Testis (tissue), 2 donors: ENCODE results near the gene PDE8B.

Source experiments
- POLR2A ChIP-seq: fragments of 450-650 bp; IDR thresholded peaks from one replicate; pipeline ENCODE4 v1.6.1; 2017; ENCODE audit warnings: antibody characterized with exemption, mild to moderate bottlenecking, moderate library complexity
- TF ChIP-seq, protein P1 (sequence below), 3 experiments: fragments of 450-650 bp in 2 of 3; fragments of 200-600 bp in 1 of 3; sonication (generic) in 1 of 3; IDR thresholded peaks; one replicate each; pipeline ENCODE4 v1.5.1; 2016 to 2019; ENCODE audit warnings: antibody characterized with exemption in 3 of 3, mild to moderate bottlenecking in 2 of 3, moderate library complexity in 1 of 3

GRCh38 chr5:77277759-77278158, 67.3 kb downstream of the PDE8B start:
- TF ChIP-seq POLR2A, result no peak
- TF ChIP-seq, protein P1, sequence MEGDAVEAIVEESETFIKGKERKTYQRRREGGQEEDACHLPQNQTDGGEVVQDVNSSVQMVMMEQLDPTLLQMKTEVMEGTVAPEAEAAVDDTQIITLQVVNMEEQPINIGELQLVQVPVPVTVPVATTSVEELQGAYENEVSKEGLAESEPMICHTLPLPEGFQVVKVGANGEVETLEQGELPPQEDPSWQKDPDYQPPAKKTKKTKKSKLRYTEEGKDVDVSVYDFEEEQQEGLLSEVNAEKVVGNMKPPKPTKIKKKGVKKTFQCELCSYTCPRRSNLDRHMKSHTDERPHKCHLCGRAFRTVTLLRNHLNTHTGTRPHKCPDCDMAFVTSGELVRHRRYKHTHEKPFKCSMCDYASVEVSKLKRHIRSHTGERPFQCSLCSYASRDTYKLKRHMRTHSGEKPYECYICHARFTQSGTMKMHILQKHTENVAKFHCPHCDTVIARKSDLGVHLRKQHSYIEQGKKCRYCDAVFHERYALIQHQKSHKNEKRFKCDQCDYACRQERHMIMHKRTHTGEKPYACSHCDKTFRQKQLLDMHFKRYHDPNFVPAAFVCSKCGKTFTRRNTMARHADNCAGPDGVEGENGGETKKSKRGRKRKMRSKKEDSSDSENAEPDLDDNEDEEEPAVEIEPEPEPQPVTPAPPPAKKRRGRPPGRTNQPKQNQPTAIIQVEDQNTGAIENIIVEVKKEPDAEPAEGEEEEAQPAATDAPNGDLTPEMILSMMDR (IDR thresholded peaks at IDR 0.05), result no peak
